Raji (cell line): ENCODE data around the gene CACNA1D.

Source experiments
- POLR2A ChIP-seq: IDR thresholded peaks from 2 replicates; pipeline ENCODE4 v1.6.1; 2011; ENCODE audit warnings: low read depth, low read length, control low read depth; ENCODE audit not compliant: insufficient read depth

CACNA1D gene

GRCh38 chr3:53845881-53846133 lies 351.4 kb downstream of the CACNA1D start:
- TF ChIP-seq POLR2A, result no peak

GRCh38 chr3:53846134-53846850 lies 351.9 kb downstream of the CACNA1D start, which contains the start of the genes CHDH and IL17RB:
Gene CHDH, minus strand, starts transcription at chr3:53846419. Its CDS starts 22,411 bp downstream, at chr3:53824008.
Gene IL17RB, plus strand, starts transcription at chr3:53846568. Its CDS starts 21 bp downstream, at chr3:53846589.
- TF ChIP-seq POLR2A, result no peak

- no peak for TF ChIP-seq POLR2A
Measured at GRCh38 chr3:53846851-53847155, 352.4 kb downstream of the CACNA1D start.

GRCh38 chr3:53849916-53850315 lies 355.5 kb downstream of the CACNA1D start:
- TF ChIP-seq POLR2A, result no peak

GRCh38 chr3:53850895-53851294 lies 356.5 kb downstream of the CACNA1D start:
- TF ChIP-seq POLR2A, result no peak

- TF ChIP-seq POLR2A, result no peak
Measured at GRCh38 chr3:53856964-53857363, 362.6 kb downstream of the CACNA1D start.

- no peak for TF ChIP-seq POLR2A
Measured at GRCh38 chr3:53858096-53858741, 363.8 kb downstream of the CACNA1D start.

- no peak for TF ChIP-seq POLR2A
Measured at GRCh38 chr3:53859178-53859577, 364.8 kb downstream of the CACNA1D start.

- no peak for TF ChIP-seq POLR2A
Measured at GRCh38 chr3:53860196-53860595, 365.8 kb downstream of the CACNA1D start.

GRCh38 chr3:53862241-53862640 lies 367.8 kb downstream of the CACNA1D start:
- TF ChIP-seq POLR2A, result no peak

- no peak for TF ChIP-seq POLR2A
Measured at GRCh38 chr3:53863145-53863544, 368.7 kb downstream of the CACNA1D start.
